GDM1 (cell line): ENCODE data around the gene PDHA2.
"Not testable (repeated sequence)": the region's sequence is repeated elsewhere in the genome, so short reads cannot be mapped to it uniquely, and the experiment has no call there.

Experiments
- DNase-seq: peaks from one replicate; lab custom pipeline; 2025; lab: John Stamatoyannopoulos, UW

Gene PDHA2

DNA sequence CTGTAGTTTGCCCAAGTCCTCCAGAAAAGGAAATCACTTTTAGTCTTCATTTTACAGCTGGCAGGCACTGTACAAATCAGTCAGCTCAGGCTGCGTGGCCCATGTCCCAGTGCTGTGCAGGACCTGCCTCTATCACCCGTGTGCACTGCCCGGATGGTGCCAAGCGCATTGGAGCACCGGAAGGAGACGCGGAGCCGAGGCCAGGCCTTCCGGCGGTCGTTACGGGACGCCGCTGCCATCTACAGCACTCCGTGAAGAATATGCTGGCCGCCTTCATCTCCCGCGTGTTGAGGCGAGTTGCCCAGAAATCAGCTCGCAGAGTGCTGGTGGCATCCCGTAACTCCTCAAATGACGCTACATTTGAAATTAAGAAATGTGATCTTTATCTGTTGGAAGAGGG is at the start of gene PDHA2:
TSS of gene PDHA2 (plus strand) at position 203 of the 400 bp plus-strand sequence. CDS start at position 261, 58 bp downstream.
- DNase-seq, result no peak

DNA sequence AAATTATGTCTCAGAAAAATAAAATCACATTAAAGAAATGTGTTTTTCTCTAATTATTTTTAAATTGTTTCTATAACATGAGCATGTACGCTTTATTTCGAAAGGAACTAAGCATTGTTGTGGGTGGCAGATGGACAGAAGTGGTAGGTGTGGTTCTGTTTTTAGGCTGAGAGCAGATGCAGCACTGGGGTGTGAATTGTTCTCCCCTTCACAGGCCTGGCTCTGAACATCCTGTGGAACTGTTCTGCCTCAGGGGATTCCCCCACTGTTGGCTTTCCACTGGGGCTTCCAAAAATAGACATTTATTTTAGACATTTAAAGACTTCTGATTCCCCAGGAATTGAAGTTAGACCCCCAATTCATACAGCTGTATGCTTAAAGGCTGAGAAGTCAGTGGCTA is 41.9 kb upstream of the PDHA2 start:
- DNase-seq, result no peak

DNA sequence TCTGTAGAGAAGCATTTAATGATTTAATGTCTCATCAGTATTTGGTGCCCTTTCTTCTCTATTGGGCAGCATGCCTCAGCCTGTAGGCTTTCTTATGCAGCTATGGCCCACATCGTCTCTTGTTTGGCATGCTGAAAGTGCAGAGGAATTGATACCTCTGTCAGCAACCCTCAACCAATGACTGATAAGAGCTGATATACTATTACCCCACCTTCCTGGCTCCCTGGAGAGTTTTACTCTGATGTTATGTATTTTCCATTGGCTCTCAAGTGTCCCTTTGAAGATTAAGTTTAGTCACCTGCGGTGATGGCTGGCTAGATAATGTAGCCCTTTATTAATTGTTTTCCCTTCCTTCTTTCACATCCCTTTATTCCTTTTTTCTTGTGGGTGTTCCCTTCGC is 41.2 kb upstream of the PDHA2 start:
- no peak for DNase-seq

DNA sequence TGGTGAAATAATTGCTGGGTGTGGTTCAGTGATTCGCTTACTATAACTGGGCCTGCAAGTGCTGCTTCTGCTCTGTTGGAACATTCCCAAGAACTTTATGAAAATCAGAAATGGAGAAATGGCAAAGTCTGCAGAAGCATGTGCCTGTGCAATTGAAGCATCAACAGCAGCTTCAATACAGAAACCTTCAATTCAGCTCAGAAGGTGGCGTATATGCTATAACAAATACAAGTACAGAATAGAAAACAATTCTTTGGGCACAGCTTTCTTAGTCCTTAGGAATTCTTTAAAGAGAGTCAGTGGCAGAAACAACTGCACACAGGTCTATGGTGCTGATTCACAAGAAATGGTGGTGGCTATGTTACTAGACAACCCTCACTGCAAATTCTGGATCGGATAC is 18.0 kb upstream of the PDHA2 start:
- DNase-seq, result no peak

DNA sequence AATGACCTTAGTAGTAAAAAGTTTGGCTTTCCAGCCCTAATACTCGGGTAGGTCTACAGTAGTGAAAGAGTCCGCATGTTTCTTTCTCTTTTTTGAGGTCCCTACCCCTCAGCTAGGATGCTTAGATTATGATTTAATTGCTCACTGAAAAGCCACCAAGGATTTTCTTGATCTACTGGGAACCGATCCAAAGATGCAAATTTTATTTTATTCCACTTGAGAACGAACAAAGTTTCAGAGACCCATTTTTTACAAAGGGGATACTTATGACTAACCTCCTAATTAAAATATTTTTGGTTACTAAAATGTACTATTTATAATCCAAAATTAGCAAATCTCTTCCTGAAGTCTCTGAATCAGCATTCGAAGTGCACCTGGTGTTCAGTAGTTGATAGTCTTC is 14.3 kb upstream of the PDHA2 start:
- DNase-seq, result no peak

DNA sequence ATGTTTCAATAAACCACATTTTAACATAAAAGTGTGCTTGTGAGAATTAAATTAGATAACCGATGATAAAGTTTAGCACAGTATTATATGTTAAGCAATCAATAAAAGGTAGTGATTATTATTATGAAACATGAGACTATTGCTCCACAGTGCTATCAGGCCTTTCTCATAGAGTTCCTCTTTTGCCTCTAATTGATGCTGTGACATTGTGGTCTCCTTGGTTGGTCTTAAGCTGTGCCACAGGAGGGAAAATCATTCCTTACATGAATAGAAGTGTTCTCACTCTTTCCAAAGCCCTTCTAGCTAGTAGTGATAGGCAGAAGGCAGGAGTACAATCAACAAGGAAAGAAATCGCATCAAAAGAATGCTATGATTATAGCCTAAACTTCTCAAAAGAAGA is 9.2 kb upstream of the PDHA2 start:
- DNase-seq, result no peak

DNA sequence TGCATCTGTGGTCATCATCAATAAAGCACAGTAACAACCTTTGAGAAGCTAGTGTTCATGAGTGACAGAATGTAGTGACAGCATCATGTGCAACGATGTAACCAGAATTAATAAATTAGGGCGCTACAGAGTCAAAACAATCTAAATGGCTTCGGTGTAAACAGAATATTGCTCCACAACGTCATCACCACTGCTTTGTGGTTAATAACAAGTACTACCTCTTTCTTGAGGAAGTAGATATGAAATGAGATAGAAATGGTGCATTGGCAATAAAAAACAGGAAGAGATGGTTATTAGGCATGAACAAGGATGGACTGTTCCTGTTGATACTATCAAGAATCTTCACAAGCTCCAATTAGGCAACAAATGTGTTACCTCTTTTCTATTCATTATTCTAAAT is 8.7 kb upstream of the PDHA2 start:
- DNase-seq, result no peak

DNA sequence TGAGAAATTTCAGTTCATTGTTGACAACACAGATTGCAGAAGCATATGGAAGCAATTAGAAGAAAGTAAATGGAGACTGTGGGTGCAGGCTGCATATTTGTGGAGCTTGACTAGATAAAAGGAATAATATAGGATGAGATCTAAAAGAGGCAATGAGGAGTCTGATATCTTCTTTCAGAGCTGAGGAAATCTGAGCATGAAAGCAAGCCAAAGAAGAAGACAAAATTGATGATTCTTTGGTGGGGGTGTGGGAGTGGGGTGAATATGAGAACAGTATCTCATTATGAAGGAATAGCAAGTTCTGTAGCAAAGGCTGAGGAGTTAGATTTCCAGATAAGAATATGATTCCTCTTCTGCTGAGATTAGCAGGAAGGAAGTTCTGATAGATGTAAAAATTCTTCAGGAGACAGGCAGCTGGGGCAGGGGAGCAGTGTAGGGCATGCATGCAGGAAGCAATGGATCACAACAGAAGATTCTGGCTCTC is 6.1 kb upstream of the PDHA2 start:
- DNase-seq, result no peak

DNA sequence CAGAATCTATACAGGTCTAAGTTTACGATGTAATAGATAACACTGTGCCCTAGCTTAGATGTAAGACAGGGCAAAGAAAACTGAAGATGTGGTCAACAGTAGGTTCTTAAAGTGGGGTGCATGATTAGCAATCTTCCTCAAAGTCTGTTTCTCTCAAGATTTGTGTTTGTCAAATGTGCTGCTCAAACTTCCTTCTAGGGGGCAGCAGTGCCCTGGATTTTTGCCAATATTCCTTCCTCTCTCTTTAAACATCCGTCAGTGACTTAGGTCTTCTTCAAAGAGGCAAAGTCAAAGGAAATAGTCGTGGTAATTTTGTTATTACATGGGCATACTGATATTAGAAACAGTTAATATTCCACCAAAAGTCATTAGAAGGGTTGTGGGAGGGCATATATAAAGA is 4.2 kb upstream of the PDHA2 start:
- DNase-seq, result no peak

DNA sequence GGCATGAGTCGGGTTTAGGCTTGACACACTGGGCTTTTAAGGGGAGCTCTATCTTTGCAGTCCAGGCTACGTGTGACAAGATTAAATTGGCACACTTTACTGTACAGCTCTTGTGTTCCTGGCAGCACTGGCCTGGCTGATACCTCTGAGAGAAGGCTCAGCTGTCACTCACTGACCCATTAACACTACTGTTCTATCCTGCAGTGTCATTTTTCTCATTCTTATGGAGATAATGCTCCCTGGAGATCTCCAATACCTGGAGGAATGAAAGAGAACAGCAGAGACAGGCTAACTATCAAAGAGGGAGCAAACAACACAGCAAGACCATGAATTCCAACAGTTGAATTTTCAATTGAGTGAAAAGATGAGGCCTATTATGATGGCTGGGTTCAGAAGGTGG is 1.7 kb upstream of the PDHA2 start:
- DNase-seq, result no peak

DNA sequence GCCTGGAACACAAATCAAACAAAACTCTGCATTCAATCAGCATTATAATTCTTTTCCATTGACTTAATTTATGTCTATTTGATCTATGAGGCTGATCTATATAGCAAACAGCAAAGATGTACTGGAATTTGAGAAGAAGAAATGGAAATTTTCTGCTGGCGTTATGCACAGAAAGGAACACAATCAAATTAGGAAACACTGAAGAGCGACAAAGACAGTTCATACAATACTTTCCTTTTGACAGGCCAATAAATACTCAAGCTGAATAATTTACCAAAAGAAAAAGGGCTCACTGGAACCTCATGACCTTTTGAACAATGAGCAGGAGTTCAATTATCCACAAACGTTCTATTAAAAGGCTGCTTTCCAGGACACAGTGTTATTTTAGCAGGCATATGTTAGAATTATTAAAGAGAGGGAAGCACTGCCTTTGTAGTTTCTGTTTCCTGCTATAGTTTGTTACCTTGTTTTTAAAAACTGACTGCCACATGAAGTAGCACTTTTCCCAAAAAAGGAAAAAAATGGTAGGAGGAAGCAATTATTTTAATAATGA is 8.1 kb downstream of the PDHA2 start:
- DNase-seq, result no peak

DNA sequence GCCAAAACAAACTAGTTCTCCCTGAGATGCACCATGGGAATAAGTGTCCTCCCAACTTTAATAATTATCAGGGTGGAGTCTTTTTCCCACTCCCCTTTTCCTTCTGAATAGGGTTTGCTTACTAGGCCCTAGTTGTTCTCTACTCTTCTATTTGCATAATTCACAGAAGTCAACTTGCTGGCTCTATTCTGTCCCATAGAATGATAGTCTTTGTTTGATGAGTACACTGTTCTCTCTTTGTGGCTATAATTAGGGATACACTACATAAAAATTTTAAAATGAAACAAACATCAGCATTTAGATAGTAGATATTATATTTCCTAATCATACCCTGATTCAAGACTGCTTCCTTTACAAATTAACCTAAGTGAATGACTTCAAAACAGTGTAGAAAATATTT is 10.3 kb downstream of the PDHA2 start:
- no peak for DNase-seq

DNA sequence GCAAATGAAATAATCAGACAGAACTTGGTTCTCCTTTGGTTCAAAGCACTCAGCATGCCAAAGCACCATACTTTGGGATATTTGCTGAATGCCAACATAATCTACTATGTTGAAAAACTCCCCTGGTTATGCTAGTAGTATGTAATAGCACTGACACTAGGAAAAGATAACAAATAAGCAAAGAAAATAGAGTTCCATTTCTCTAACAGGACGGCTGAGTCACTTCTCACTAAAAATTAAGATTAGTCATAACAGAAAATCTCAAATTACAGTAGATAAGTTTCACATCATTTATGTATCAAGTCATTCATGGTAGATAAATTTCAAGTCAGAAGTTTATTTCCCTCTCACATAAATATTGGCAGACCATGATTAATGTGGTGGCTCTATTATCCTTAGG is 17.9 kb downstream of the PDHA2 start:
- no peak for DNase-seq

DNA sequence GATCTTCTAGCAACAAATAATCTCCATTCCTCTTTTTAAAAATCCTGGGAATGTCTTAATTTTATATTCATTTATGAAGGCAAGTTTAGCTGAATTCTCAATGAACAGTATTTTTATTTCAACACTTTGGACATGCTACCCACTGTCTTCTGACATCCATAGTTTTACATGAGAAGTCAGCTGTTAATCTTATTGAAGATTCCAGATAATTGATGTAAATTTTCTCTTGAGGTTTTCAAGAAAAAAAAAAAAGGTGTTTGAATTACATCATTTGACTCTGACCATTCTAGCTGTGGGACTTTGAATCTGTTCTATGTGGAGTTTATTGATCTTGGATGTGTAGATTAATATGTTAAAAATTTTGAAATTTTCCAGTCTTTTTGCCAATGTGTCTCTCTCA is 28.0 kb downstream of the PDHA2 start:
- DNase-seq, result no peak

DNA sequence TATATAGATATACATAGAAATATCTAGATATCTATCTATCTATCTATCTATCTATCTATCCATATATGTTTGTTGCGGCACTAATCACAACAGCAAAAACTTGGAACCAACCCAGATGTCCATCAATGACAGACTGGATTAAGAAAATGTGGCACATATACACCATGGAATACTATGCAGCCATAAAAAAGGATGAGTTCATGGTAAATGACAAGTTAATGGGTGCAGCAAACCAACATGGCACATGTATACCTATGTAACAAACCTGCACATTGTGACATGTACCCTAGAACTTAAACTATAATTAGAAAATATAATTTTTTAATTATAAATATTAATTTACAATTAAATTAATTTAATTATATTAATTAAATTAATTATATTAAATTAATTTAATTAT is 29.5 kb downstream of the PDHA2 start:
- DNase-seq, result not testable (repeated sequence)

DNA sequence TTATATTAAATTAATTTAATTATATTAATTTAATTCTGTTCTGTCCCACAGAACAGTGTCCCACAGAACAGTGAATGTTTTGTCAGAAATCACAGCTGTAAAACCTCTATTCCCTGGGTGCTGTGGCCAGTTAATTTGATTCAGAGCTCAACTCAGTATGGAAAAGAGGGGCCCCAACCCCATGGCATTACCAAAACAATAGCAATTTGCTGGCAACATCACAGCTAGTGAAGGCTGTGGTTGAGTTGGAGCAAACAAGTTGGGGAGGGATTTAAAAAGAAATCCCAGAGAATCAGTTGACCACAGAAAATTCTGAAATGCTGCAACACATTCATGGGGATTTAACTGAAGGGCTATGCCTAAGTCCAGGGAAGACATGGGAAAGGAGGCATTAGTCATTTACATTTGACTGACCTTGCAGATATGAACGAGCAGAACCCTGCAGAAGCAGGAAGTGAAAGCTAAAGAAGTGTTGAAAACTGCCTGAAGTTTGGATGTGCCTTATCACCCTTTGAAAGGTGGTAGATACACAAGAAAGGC is 30.1 kb downstream of the PDHA2 start:
- DNase-seq, result no peak

DNA sequence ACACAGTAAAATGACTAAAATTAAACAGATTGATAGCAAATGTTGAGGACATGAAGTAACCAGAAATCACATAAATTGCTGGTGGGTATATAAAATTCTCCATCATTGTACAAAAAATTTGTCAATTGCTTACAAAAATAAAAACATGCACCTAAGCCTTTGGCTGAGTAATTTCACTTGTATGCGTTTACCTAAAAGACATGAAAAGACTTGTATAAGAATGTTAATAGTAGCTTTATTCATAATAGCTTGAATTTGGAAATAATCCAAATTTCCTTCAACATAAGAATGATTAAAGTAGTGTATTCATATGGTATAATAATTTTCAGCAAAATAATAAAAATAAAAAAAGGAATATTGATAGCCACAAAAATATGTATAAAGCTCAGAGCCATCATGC is 37.7 kb downstream of the PDHA2 start:
- no peak for DNase-seq

DNA sequence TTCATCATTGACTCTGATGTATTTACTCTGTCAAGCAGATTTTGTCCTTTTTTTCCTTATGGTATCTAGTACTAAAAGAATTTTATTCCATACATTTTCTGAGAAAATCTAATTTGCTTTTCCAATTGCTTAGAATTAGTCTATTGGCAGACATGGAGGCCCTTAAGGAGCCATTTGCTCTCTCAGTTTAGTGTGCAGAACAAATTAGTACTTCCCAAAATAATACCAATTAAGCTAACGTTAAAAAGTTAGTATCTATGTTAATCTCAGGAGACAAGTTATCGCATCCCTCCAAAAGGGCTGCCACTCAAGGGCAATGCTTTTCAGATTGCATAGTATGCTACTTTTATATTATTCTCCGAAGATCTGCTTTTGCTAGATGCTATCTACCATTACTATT is 47.7 kb downstream of the PDHA2 start:
- no peak for DNase-seq

DNA sequence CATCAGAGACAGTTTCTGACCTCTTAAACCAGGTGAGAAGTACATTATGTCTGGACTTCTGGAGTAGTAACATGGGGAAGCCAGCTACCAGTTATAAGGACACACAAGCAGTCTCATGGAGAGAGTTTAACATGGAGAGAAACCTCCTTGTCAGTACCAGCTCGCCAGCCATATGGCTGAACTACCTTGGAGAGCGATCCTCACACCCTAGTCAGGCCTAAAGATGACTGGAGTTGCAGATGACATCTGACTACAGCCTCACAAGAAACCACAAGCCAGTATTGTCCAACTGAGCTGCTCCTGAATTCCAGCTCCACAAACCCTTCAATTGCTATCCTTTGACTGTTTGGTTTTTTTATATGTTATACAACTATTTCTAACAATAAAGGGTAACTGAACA is 49.8 kb downstream of the PDHA2 start:
- DNase-seq, result no peak
